GM06990 (cell line): ENCODE results near the gene MACROH2A1.

Experiments
- DNase-seq: peaks from one replicate; pipeline ENCODE4 v3.0.0-alpha.2; 2011; ENCODE audit not compliant: insufficient read length; ENCODE audit errors: extremely low read depth
- H3K27me3 ChIP-seq: replicated peaks from 2 replicates; pipeline ENCODE4 v1.6.0; 2011; ENCODE audit warnings: low read length; ENCODE audit not compliant: control insufficient read depth, insufficient read depth
- H3K36me3 ChIP-seq: 2 replicates; pipeline ENCODE4 v1.5.1; 2011; ENCODE audit warnings: low read length; ENCODE audit not compliant: control insufficient read depth, insufficient read depth
- H3K4me3 ChIP-seq: replicated peaks from 2 replicates; pipeline ENCODE4 v1.5.1; 2011; ENCODE audit warnings: low read depth, mild to moderate bottlenecking, control low read depth, low read length
- TF ChIP-seq, protein P1 (sequence below): IDR thresholded peaks from 2 replicates; pipeline ENCODE4 v1.5.1; 2011; ENCODE audit warnings: low read length, control low read depth, mild to moderate bottlenecking, inconsistent platforms; ENCODE audit not compliant: insufficient read depth, poor library complexity, severe bottlenecking

MACROH2A1 gene

DNA sequence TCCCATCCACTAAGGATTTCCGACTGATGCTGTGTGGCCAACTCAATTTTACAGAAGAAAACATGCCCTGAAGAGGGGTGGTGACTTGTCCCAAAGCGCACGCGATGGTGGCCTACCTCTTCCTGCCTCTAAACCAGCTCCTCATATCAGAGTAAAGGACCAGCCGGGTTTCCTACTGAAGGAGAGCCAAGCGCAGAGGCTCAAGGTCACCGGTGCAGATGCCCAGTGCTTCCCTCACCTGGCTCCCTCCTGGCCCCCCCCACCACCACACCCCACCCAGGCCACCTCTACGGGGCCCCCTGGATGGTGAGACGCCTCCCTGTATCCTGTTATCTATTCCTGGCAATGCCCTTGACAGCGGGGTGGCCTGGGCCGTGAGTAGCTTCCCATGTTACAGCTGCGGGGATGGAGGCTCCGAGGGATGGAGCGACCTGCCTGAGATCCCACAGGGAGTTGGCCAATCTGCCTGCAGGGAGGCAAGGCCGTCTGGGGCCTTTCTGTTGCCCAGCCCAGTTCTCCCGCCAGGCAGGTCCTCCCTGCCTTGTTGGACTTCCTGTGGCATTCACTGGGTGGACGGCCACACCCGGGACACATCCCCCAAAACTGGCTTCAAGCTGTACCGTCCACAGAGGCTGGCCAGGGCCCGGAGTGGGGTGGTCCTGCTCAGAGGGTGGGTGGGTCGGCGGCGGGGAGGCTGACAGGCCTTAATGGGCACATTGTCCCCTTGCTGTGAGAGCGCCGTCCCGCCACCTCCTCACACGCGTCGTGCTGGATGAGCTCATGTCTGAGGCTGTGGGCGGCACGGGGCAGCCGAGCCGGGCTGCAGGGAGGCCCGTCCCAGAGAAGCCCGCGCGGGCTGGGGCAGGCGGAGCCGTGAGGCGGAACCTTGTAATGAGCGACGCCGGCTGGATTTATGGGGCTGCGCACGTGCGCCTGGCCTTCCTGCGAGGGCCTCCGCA is 72.5 kb downstream of the MACROH2A1 start:
- H3K4me3 ChIP-seq = no peak overlapping the region
- H3K27me3 ChIP-seq = no peaks in the 10 kb centered on the region; the same call in 1 of the 2 replicates
- TF ChIP-seq, protein P1, sequence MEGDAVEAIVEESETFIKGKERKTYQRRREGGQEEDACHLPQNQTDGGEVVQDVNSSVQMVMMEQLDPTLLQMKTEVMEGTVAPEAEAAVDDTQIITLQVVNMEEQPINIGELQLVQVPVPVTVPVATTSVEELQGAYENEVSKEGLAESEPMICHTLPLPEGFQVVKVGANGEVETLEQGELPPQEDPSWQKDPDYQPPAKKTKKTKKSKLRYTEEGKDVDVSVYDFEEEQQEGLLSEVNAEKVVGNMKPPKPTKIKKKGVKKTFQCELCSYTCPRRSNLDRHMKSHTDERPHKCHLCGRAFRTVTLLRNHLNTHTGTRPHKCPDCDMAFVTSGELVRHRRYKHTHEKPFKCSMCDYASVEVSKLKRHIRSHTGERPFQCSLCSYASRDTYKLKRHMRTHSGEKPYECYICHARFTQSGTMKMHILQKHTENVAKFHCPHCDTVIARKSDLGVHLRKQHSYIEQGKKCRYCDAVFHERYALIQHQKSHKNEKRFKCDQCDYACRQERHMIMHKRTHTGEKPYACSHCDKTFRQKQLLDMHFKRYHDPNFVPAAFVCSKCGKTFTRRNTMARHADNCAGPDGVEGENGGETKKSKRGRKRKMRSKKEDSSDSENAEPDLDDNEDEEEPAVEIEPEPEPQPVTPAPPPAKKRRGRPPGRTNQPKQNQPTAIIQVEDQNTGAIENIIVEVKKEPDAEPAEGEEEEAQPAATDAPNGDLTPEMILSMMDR = no peak
- no peak for DNase-seq
- peaks cover 3% of the 10 kb centered on the region for H3K36me3 ChIP-seq

DNA sequence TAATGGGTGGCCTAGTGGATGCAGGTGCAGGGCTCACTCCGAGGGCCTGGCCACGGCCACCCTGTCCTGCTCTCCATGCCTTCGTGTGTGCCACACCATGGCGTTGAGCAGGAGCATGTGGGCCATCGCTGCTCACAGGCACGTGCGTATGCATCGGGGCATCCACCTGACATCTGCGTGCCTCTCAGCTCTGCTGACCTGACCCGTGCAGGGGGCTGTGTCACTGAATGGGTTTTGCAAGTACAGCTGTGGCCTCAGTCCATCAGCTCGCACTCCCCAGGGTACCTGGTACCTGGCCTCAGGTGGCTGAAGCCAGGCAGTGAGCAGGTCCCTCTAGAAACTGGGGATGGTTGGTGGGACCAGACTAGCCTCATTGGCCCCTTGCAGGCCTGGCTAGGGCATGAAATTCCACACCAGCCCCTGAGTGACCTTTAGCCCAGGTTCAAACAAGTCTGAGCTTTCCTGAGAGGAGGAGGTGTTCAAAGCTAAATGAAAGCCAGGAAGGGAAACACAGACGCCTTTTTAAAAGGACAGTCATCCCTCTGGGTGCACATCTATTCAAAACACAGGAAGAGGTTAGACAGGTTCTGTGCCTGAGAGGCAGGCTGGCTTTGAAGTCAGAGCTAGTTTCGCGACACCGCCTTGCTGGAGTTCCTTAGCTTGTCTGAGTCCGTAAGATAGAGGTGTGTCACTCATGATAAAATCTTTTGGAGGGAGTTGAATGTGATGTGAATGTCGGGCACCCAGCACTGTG is 74.0 kb downstream of the MACROH2A1 start:
- TF ChIP-seq, protein P1 = no peak
- Histone ChIP-seq H3K4me3 (no peak overlapping the region), H3K27me3 (no peaks in the 10 kb centered on the region; the same call in 1 of the 2 replicates), H3K36me3 (no peaks in the 10 kb centered on the region; the same call in 1 of the 2 replicates)
- DNase-seq = no peak

DNA sequence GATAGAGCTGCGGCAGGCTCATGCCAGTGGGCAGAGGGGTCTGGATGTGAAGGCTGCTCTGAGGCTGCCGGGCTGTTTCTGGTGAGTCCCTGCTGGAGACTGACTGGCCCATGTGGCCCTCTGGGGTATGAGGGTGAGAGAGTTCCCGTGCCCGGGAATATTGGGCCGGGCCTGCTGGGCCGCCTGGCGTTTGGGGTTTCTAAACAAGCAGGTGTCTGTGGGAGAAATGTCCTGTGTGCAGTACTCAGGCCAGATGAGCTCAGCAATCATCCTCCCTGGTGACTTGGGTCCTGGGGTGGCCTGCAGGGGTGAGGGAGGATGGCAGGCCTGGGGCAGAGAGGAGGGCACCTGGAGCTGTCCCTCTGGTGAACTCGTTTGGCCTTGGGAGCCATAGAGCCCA is 74.9 kb downstream of the MACROH2A1 start:
- Histone ChIP-seq H3K27me3 (no peaks in the 10 kb centered on the region; the same call in 1 of the 2 replicates), H3K4me3 (no peak overlapping the region), H3K36me3 (no peaks in the 10 kb centered on the region)
- DNase-seq = no peak
- TF ChIP-seq, protein P1 = no peak

DNA sequence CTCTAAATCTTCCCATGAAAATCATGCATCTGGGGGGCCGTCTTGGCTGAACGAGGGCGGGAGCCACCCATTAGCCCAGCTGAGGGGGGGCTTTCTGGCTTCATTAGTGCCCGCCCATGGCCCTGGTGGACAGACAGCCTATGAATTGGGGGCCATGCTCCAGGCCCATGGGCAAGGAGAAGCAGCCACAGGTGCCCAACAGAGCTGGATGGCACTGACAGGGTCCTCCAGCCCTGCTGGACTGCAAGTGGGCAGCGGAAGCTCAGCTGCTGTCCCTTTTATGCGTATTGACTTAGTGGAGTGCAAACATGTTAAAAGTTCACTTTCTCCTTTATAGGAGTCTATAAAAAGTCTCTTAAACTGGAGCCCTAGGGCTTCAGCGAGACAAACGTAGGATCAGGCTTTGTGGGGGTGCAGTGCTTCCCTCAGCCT is 75.3 kb downstream of the MACROH2A1 start:
- TF ChIP-seq, protein P1 = no peak
- no peak for DNase-seq
- Histone ChIP-seq H3K36me3 (no peaks in the 10 kb centered on the region), H3K4me3 (no peak overlapping the region), H3K27me3 (no peaks in the 10 kb centered on the region; the same call in 1 of the 2 replicates)

DNA sequence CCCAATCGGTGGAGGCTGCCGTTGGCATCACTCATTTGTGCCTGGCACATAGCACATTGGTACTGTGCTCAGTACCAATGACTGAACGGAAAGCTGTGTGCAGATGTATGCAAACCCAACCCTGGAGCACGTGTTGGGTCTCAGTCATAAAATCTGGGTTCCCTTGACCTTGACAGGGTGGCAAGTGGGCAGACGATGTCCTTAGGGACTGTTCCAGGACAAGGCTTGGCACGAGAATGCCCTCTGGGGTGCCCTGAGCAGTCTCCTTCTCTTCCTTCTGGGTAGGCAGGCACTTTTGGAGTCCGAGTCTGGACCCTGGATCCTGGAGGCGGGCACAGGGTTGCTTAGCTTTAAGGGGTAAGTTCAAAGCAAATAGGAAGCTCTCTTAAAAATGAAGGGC is 75.8 kb downstream of the MACROH2A1 start:
- Histone ChIP-seq H3K4me3 (no peak overlapping the region), H3K27me3 (no peaks in the 10 kb centered on the region; the same call in 1 of the 2 replicates), H3K36me3 (no peaks in the 10 kb centered on the region)
- TF ChIP-seq, protein P1 = no peak
- DNase-seq = no peak
